HG03558 (cell line): Measurements from ENCODE around the gene NOL12.
"Not testable (repeated sequence)": the region's sequence is repeated elsewhere in the genome, so short reads cannot be mapped to it uniquely, and the experiment has no call there.

ENCODE experiments used
- ATAC-seq: cut with Tn5 transposase; IDR thresholded peaks from one replicate; pipeline ENCODE4 v1.9.1; 2021; ENCODE audit warnings: moderate number of reproducible peaks; ENCODE audit not compliant: unreplicated experiment; ENCODE audit errors: extremely low read depth

NOL12 gene

DNA sequence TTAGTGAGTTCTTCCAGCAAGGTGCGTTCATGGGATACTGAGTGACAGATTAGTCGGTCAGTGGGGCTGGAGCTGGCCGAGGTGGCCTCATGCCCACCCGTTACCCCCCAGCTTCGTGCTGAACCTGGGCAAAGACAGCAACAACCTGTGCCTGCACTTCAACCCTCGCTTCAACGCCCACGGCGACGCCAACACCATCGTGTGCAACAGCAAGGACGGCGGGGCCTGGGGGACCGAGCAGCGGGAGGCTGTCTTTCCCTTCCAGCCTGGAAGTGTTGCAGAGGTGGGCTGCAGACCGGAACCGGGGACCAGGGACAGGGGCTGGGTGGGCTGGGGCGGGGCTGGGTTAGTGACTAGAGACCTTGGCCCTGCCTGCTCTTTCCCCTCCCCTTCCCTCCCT, 7.8 kb upstream of the NOL12 start:
- no peak for ATAC-seq

DNA sequence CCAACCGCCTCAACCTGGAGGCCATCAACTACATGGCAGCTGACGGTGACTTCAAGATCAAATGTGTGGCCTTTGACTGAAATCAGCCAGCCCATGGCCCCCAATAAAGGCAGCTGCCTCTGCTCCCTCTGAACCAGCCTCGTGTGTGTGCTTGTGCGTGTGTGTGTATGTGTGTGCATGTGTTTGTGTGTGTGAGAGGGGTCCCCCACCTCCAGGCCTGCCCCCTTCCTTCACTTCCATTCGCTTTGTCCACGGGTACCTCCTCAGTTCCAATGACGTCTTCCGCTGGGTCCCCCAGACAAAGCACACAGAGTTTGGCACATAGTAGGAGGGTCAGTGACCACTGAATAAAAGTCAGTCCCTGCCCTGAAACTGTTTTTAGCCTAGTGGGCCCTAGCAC, 6.5 kb upstream of the NOL12 start:
- no peak for ATAC-seq

DNA sequence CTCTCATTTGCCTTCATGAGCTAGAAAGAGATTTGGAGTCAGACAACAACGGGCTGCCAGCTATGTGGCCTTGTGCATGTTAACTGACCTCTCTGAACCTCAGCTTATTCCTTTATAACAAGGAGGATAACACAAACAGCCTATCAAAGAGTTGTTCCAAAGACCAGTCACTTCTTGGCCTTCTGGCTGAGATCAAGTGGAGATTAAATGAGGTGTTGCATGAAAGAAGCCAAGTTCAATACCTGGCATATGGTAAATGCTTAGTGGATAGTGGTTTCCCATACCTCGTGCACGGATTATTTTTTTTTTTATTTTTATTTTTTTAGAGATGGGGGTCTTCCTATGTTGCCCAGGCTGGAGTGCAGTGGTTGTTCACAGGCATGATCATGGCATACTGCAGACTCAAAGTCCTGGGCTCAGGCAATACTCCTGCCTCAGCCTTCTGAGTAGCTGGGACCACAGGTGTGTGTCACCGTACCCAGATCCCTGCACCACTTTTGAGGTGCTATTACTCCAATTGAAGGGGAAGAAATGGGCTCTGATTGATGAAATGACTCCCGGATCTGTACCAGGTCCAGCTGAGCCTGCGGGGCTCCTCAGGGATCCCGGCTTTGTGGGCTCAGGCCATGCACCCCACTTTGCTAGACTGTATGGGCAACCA, 5.8 kb upstream of the NOL12 start:
- no peak for ATAC-seq

DNA sequence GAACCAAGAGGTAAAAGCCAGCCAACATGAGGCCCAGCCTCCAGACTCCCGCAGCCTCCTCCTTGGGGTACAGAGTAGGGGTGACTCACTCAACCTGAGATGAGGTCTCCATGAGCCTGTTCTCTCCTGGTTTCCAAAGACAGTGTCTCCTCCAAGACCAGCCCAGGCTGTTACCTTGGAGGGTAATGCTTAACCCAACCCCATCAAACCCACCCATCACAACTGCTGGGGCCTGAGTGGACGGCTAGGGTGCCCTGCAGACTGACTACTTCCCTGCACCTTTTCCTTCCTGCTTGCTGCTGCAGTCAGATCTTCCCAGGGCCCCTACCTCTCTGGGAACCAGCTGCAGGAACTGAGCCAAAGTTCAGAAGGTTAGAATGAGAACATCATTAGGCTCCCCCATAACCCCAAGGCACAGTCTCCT, 5.1 kb upstream of the NOL12 start:
- ATAC-seq: no peak

DNA sequence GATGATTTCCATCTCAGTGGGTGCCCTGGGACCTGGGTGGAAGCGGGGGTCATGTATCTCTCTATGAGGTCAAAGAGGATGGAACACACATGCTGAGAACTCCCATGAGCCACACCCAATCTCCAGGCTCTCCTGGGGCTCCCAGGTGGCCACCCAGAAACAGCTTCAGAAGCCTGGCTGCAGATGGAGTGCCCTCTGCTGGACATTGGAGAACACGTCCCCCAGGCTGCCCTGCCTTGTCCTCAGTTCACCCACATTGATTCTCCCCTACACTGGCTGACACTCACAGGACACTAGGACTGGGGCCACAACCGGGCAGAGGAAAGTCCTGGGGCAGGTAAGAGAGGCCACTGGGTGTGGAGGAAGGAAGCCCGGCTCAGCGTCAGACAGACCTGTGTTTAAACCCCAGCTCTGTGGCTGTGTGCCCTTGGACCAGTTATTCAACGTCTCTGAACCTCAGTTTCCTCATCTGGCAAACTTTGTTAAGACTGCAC, 4.5 kb upstream of the NOL12 start:
- no peak for ATAC-seq

DNA sequence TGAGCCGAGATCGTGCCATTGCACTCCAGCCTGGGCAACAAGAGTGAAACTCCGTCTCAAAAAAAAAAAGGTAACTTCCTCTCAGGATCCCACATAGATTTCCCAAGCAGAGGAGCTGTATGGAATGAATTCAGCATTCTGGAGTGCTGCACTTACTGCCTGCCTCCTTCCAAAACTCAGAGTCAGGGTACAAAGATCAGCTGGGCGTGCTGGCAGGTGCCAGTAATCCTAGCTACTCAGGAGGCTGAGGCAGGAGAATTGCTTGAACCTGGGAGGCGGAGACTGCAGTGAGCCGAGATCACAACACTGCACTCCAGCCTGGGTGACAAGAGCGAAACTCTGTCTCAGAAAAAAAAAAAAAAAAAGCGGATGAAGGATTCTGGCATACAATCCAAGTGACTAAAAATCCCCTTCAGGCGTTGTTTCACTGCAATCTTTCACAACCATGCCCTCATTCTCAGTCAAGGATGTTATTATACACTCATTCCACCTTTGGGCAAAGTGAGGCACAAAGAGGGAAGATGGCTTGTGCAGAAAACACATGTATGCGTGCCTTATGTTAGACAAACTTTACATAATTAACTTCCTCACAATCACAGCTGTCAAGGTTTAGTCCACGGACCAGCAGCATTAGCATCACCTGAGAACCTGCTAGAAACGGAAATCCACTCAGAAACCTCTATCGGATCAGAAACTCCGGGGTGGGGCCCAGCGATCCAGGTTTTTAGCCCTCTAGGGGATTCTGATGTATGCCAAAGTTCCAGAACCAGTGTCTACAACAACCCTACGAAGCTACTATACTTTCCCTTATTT, 1.1 kb upstream of the NOL12 start:
- no peak for ATAC-seq

DNA sequence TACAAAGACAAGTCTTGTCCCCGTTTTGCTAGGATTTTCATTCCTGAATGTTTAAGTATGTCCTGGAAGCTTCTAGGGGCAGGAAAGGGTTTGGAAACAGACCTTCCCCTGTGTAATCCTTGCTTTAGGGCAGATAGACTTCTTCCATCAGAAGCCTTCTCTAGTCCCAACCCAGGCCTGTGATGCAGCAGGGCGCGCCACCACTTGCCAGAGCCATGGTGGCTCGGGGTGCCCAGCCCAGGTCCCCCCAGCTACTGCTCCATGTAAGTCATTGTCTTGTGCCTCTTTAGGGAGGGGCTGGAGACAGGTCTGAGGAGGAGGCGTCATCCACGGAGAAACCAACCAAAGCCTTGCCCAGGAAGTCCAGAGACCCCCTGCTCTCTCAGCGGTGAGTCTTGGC, 4.3 kb downstream of the NOL12 start:
- ATAC-seq: no peak

DNA sequence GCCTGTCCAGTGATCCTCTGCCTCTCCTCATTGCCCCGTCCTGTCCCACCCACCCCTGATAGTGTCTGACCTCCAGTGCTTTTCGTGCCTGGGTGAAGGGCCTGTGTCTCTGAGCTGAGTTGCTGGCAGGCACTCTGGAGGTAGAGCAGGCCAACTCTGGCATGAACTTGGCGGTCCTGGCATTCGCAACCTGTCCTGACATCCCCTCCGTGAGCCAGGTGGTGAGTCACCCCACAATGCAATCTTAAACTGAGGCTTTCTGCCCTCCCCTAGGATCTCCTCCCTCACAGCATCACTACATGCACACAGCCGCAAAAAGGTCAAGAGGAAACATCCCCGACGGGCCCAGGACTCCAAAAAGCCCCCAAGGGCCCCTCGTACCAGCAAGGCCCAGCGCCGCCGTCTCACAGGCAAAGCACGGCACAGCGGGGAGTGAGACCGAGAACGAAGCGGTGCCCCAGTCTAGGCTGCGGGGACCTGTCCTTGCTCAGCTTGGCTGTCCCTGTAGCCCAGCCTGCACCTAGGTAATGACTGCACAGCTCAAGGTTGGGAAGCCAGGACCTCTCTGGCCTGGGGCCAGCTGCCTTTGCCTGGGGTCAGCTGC, 4.9 kb downstream of the NOL12 start:
- ATAC-seq: no peak

DNA sequence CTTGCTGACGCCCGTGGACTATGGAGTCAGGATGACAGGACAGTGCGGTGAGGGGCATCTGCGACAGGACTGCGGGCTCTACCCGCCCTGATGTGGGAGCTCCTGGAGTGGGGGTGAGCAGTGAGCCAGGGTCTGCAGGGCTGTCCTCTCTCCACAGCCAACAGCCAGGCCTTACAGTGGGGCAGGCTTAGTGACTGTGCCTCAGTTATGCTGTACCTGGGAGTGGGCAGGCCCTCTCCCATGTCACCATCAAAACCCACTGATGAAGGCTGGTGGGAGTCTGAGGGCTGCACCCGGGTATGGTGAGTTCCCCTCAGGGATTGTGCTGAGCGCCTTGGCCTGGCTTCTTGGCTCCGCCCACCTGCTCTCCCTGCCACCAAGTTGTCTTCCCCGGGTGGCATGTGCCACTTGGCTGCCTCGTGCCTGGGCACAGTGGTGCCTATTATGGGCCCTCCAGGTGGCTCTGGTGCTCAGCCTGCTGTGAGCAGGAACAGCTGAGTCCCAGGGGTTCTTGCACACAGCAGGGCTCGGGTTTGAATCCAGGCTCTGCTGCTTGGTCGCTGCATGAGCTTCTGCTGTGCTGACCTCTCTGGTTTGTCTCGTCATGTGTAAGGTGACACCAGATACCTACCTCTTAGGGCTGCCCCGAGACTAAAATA, 6.6 kb downstream of the NOL12 start:
- no peak for ATAC-seq

DNA sequence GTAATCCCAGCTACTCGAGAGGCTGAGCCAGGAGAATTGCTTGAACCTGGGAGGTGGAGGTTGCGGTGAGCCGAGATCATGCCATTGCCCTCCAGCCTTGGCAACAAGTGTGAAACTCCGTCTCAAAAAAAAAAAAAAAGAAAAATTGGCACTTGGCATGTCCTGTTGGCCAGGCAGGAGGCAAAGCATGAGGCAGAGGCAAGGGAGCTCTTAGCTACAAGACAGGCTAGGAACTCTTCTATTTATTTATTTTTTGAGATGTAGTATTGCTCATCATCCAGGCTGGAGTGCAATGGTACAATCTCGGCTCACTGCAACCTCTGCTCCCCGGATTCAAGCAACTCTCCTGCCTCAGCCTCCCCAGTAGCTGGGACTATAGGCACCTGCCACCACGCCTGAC, 8.0 kb downstream of the NOL12 start:
- ATAC-seq: not testable (repeated sequence)

DNA sequence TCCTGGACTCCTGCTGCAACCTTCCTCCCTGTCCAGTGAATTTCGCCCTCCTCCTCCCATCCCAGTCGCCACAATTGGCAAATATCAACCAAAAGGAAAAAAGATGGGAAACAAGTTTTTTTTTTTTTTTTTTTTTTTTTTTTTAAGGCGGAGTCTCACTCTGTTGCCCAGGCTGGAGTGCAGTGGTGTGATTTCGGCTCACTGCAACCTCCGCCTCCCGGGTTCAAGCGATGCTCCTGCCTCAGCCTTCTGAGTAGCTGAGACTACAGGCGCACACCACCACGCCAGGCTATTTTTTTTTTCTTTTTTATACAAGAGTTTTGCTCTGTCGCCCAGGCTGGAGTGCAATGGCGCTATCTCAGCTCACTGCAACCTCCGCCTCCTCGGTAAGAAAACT, 10.1 kb downstream of the NOL12 start:
- ATAC-seq: not testable (repeated sequence)

DNA sequence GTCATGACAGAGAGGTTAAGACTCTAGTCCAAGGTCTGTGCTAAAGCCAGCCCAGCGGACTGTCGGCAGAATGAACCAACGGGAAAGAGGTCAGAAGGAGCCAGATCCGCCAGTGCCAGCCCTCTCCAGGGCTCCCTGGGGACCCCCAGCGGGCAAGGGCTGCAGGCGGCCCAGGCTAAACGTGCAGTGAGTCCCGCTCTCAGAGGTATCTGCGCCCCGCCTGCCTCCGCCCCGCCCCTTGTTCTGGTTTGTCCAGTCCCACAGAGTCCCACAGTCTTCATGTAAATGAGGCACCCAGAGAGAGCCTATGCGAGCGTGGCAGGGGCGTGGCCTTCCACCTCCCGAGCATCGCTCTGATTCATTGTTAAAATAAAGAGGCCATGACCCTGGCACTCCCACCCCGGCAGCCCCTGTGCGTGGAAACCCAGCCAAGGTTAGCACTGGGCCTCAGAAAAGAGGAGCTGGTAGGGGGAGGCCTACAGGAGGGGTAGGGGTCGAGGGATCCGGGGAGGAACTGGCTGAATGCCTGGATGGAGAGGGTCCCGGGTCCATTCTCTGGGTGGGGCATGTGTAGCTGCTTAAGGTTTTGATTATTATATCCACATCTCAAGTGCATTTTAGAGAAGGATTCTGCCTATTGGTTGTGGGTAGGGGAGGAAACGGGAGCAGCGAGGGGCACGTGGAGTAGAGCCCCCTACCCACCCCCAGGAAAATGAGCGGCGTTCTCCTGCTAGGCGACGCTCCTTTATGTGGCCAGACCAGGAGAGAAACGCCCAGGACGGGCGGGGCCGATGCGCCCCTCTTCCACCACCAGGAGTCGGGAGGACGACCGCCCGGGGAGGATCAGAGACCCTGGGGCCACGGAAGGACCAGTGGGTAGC, 10.8 kb downstream of the NOL12 start, which contains the start of gene TRIOBP:
TSS of gene TRIOBP (plus strand) at position 392 of the 881 bp plus-strand sequence. CDS start 4,318 bp downstream, outside the sequence.
- peak; percentile 73 for ATAC-seq

DNA sequence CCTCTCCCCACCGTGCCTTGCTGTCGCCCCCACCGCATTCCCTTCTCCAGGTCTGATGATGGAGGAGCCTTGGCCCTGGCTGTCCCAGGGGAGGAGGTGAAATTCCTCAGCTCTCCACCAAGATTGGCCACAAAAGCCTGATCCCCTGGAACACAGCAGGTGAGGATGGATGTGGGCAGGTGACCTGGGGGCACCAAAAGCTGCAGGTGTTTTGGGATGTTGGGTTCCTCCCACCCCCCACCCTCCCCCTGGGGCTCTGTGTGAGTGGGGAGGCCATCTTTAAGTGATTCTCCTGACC, 11.3 kb downstream of the NOL12 start:
- no peak for ATAC-seq

DNA sequence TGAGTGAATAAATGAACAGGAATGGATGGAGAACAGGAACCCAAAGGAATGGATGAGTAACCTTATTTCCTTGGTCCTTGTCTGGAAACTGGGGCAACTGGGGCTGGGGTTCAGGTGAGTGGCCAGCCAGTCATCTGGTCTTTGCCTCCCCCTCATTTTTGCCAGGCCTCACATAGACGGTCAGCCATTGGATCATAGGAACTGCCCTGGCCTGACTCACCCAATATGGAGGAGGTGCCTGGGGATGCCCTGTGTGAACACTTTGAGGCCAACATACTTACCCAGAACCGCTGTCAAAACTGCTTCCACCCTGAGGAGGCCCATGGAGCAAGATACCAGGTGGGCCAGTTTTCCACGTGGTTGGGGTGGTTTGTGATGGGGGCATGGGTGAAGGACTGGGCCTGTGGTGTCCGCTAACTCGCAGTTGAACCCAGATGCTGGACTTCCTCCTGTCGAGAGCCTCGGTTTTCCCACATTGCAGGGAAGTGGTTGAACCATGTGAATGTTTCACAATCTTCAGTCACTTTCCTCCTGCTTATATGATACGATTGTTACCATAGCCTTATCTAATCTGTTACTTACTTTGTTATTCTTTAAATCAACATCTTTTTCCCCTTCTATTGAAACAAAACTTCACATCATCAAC, 15.1 kb downstream of the NOL12 start:
- no peak for ATAC-seq

DNA sequence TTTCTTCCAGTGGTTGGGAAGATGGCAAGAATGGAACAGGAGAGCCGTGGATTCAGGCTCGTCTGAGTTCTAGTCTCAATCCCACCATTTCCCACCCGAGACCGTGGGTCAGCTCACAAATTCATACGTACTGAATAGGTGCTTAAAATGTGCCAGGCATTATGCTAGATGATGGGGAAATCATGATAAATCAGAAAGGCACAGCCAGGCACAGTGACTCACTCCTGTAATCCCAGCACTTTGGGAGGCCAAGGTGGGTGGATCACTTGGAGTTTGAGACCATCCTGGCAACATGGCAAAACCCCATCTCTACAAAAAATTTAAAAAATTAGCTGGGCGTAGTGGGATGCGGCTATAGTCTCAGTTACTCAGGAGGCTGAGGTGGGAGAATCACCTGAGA, 17.8 kb downstream of the NOL12 start:
- no peak for ATAC-seq

DNA sequence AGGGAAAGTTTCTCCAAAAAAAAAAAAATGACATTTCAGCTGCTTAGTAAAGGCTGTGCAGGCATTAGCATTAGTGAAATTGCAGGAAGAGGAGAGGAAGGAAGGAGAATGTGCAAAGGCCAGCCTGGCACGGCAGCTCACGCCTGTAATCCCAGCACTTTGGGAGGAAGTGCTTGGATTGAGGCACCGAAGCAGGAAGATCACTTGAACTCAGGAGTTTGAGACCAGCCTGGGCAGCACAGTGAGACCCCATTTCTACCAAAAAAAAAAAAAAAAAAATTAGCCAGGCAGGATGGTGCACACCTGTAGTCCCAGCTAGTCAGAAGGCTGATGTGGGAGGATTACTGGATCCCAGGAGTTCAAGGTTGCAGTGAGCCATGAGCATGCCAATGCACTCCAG, 18.5 kb downstream of the NOL12 start:
- no peak for ATAC-seq

DNA sequence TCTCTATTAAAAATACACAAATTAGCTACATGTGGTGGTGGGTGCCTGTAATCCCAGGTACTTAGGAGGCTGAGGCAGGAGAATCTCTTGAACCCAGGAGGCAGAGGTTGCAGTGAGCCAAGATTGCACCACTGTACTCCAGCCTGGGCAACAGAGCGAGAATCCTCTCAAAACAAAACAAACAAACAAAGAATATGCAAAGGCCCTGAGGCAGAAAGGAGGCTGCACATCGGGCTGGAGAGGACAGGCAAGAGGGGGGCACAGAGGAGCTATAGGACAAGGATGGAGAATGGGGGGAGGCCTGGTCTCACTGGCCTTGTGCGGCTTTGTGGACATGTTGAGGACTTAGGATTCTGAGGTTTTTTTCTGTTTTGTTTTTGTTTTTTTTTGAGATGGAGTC, 19.1 kb downstream of the NOL12 start:
- no peak for ATAC-seq

DNA sequence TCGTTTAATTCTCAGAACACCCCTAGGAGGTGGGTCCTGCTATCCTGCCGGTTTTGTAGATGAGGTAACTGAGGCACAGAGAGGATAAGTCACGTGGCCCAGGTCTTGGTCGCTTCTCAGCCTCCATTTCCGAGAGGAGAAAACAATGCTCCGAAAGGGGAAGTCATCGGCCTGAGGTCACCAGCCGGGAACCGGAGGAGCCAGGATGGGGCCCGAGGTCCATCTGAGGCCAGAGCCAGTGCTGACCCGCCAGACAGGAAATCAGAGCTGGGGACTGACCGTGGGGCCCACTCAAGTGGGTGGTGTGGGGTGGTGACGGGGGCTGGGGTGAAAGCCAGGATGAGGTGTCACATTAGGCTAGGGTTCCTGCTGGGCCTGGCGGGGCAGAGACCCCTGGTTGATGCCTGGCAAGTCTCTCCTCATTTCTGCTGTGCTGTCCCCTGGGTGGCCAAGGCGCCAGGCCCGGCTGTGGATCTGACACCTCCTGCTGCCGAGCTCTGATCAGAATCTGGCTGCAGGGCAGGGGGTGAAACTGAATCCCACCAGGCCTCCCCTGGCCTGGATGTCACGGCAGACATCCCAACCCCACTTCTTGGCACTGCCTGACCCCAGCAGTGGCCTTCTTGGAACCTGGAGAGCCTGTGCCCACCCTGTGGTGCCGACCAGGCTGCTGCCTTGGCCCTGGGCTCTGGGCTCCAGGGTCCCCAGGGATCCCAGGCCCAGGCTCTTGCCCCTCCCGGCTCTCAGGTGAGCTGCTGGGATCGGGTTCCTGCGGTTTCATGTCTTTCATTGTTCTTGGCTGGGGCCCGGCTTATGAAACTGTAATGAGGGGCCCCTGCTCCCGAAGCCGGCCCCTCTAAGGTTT, 22.7 kb downstream of the NOL12 start:
- ATAC-seq: no peak

DNA sequence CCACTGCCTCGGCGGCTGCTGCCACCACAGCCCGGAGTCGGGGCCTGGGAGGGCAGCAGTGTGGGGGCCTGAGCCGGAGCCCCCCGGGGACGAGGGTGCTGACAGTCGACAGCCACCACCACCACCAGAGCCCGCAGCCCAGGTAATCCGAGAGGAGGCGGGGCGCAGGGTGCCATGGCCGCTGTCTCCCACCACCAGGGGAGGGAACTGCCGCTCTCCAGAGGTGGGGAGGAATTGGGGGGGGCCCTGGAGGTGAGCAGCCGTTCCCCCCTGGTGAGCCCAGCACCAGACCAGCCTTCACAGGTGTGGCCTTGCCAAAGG, 23.3 kb downstream of the NOL12 start:
- ATAC-seq: no peak
